NB4 (cell line): ENCODE results near the gene TUBE1.

Experiments used
- CTCF ChIP-seq: IDR thresholded peaks from one replicate; pipeline ENCODE4 v1.5.1; 2012; ENCODE audit warnings: low read depth, low read length
- POLR2A ChIP-seq: IDR thresholded peaks from 2 replicates; pipeline ENCODE4 v1.6.1; 2011; ENCODE audit warnings: mild to moderate bottlenecking; ENCODE audit not compliant: insufficient read length; ENCODE audit errors: extremely low read depth

DNA sequence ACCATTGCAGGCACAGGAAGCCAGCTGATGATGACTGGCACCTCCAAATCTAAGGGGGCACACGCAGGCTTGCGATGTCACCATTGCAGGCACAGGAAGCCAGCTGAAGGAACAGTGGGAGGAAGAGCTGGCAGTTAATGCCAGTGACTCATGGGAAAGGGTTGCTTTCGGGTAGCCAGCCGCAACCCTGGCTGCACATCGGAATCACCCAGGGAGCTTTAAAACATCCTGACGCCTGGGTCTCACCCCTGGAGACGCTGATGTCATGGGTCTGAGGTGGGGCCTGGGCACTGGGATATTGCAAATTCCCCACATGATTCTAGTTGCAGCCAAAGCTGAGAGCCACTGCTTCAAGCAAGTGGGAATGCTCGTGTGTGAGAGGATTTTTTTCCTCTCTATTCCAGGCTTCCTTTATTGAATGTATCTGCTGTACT is 49.5 kb downstream of the TUBE1 start:
- TF ChIP-seq CTCF: no peak
- no peak for TF ChIP-seq POLR2A
